HG03575 (cell line): Measurements from ENCODE around the gene LMAN2.

Source experiments
- ATAC-seq: cut with Tn5 transposase; IDR thresholded peaks from one replicate; pipeline ENCODE4 v1.9.1; 2021; ENCODE audit not compliant: unreplicated experiment, insufficient number of reproducible peaks, low FRiP score; ENCODE audit errors: extremely low read depth

The LMAN2 gene, protein sequence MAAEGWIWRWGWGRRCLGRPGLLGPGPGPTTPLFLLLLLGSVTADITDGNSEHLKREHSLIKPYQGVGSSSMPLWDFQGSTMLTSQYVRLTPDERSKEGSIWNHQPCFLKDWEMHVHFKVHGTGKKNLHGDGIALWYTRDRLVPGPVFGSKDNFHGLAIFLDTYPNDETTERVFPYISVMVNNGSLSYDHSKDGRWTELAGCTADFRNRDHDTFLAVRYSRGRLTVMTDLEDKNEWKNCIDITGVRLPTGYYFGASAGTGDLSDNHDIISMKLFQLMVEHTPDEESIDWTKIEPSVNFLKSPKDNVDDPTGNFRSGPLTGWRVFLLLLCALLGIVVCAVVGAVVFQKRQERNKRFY

GRCh38 chr5:177351392-177352329, at the start of gene LMAN2:
Gene LMAN2, minus strand, starts transcription at chr5:177351668. Its CDS starts 21 bp downstream, at chr5:177351647.
- peak; percentile 39 for ATAC-seq

- no peak for ATAC-seq
Measured at GRCh38 chr5:177399997-177400868, 48.8 kb upstream of the LMAN2 start, which contains the start of gene PFN3. Gene PFN3, minus strand, starts transcription at chr5:177400661. Its CDS starts 85 bp downstream, at chr5:177400576.

GRCh38 chr5:177397875-177398390, 46.5 kb upstream of the LMAN2 start:
- no peak for ATAC-seq

- no peak for ATAC-seq
Measured at GRCh38 chr5:177396807-177397206, 45.3 kb upstream of the LMAN2 start.

DNA sequence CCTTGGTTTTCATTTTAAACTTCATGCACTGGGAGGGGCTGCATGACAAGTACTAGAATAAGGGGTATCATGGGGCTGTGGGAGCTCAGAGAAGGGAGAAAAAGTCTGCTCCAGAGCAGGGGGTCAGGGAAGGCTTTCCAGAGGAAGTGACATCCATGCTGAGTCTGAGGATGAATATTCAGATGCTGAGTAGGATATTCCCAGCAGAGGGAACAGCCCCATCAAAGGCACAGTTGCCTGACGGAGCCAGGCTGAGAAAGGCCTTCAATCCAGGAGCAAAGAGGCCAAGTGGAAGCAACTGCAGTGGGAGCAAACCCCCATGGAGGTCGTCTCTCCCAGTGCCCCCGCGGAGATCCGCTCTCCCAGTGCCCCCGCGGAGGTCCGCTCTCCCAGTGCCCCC, 44.6 kb upstream of the LMAN2 start:
- no peak for ATAC-seq

- ATAC-seq = no peak
Measured at GRCh38 chr5:177393990-177394389, 42.5 kb upstream of the LMAN2 start.

GRCh38 chr5:177393206-177393765, 41.8 kb upstream of the LMAN2 start:
- no peak for ATAC-seq

DNA sequence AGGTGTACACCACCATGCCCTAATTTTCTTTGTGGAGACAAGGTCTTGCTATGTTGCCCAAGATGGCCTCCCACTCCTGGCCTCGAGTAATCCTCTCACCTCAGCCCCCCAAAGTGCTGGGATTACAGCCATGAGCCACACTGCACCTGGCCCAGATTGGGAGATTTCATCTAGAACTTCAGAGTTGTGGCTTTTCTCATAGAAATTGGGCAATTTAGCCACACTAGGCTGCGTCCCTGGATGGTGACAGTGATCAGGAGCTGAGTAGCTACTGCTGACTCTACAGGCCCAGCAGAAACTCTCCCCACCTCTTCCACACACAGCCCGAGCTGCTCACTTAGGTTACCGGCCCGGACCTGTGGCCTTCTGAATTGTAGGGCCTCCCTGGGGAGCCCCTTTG, 41.3 kb upstream of the LMAN2 start:
- no peak for ATAC-seq

DNA sequence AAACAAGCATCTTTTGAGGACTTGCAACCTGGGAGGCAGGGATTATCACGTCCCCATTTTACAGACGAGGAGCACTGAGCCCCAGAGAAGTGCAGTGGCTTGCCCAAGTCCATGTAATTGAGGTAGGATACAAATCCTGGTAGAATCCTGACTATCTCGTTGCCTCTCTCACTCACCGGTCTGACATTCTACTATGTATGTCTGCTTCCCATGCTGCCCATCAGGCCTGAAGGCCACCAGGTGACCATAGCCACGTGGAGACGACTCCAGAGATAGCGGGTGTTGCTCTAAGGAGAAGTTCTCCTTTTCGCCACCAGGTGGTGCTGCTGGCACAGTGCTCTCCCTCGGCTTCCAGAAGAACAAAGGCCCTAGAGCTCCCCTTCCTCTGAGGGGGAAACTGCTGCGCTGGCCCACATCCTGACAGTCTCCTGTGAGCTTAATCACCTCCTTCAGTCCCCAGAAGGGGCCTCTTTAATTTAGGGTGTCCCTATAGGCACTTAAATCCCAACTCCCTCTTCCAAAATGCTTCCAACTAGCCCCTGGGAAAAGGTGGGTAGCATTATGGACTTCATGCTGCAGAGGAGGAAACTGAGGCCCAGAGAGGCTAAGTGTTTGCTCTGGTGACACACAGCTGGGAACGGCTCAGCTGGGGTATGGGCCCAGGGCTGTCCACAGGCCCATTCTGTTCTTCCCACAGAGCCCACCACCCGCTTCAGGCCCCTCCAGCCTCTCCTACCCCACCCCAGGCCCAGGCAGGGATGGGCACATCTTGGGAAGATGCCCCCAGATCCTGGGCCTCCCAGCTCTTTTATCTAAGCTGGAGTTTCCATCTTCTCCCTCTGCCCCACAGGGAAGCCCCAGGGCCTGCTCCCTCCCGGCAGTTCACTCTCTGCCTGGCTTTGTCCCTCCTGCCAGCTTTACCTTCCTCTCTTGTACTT, 39.2 kb upstream of the LMAN2 start:
- no peak for ATAC-seq

DNA sequence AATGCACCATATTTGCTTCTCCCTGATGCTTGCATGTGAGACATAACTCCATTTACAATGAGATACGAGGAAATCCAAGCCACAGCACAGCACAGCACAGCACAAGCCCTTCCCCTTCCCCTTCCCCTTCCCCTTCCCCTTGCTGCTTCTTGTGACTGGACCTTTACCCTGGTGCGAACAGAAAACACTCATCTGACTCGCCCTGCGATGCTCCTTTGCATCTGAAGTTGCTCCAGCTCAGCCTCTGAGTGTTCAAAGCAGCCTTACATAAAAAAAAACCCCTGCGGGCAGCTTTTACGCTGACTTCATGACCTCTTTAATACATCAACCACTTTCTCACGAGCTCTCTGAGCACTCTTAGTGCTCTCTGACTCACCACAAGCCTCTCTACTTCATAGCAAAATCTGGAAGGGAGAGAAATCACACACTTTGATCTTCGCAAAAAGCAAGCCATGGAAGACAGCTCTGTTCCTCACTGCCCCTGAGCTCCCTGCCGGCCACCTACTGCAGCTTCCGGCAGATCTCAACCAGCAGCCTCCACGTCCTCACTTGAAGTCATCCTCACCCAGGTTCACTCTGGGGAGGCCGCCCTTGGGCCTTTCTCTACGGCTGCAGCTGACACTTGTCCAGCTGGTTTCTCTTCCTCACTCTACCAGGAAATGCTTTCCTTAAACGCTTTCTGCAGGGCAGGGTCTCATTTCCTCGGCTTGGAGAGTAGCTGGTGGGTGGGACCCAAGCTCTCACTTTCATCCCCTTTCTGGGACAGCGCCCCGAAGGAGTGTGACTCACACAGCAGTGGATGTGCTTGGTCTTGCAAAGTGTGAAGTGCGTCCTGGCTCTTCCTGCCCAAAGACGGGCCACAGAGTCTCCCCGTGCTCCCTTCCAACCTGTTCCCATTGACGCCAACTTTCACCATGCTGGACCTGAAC, 38.0 kb upstream of the LMAN2 start:
- ATAC-seq = no peak

- no peak for ATAC-seq
Measured at GRCh38 chr5:177388521-177389052, 37.1 kb upstream of the LMAN2 start.

DNA sequence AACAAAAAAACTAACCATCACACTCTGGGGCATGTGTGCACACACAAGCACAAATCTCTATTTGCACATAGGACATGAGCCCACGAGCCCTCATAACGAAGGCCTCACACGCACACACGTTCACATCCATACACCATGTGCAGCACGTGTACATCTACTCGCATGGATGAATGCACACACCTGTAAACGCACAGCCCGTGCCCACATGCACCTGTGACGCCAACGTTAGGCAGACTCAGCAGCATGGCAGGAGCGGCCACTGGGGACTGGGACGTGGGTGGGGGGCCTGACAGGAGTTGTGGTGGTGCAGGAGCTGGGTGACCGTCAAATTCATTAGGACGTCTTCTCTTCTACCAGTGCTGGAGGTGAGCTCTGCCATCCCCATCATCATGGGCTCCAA, 35.9 kb upstream of the LMAN2 start:
- no peak for ATAC-seq

GRCh38 chr5:177386542-177386941, 35.1 kb upstream of the LMAN2 start:
- ATAC-seq = no peak

DNA sequence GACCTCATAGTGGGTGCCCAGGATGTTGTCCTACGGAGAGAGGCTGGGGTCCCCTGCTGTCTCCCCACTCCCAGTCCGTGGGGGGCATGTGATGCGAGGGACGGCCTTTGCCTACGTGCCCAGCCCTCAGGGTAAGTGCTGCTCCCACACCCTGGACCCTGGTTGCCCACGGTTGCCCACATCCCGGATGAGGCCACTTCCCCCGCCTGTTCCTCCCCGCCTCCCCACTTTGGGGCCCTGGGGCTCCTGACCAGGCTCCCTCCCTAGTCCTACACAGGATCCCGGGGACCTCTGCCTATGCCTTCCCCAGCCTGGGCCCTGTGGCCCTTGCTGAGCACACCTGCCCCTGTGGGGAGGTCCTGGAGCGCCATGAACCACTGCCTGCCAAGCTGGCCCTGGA, 34.3 kb upstream of the LMAN2 start:
- ATAC-seq = no peak

- no peak for ATAC-seq
Measured at GRCh38 chr5:177384134-177384533, 32.7 kb upstream of the LMAN2 start, which contains the start of gene SLC34A1. Gene SLC34A1, plus strand, starts transcription at chr5:177384434. Its CDS starts 1,308 bp downstream, at chr5:177385742.

DNA sequence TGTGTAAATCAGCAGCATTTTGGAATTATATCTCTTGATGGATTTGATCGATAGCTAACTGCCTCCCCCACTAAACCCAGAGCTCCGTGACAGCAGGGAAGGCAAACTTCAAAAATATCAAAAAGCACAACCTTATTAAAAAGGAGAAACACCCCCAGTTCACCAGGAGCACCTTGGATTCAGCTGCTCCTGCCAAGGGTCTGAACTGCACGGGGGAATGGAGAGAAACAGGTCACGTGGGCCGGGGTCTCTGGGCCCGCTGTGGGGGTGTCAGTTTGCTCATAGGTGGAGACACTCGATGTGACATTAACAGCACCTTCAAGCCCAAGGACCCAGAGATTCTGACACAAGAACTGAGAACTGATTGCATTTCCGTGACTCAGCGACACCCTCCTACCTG, 31.7 kb upstream of the LMAN2 start:
- no peak for ATAC-seq
